Measurements from ENCODE around the gene BRK1. TPM values are rescaled to one million over a fixed set of nuclear protein-coding genes. Genes with fewer than 3 reads are reported as not detected.

The BRK1 gene
- total and polyA plus RNA-seq, 2 donors (not counting 1 experiment from before 2014, with no cell fraction given): 55.0 to 86.3 TPM

- intact Hi-C loops (cut with micrococcal nuclease): loop anchor here (10.0 kb wide), 1 partner anchor 381 kb away; the partner anchor contains the start of gene BRPF1
Measured at GRCh38 chr3:10116138-10116460, 624 bp downstream of the BRK1 start.

More at GRCh38 chr3:10116138-10116460, 624 bp downstream of the BRK1 start:
- ChIA-PET POLR2A (interaction anchor here (0.6 to 2.3 kb wide), 3 partner anchors 25 to 98 kb away, joined by 3 to 6 read pairs (median 5); partner anchors contain the start of gene VHL), CTCF (interaction anchor here (0.7 to 1.4 kb wide), 2 partner anchors 110 to 183 kb away, joined by 3 to 4 read pairs; no protein-coding TSS in a partner anchor)
- DNase-seq: no peak
- peak overlapping the region; percentile 94 for H3K4me3 Mint-ChIP-seq
- WGBS (ENCODE audit: insufficient coverage): 0% methylated on average over 8 of the region's 10 CpGs
- H3K27ac Mint-ChIP-seq: peak overlapping the region; percentile 97
- Histone ChIP-seq H4K20me1 (ENCODE audit: control insufficient read depth, insufficient read depth, low read length, poor library complexity, severe bottlenecking) (peaks cover 41% of the 10 kb centered on the region), H3K27me3 (replicated peaks in 1 of 4; ENCODE audit: control extremely low read depth in 1 of 4, control insufficient read depth in 3 of 4, insufficient read depth in 4 of 4, low read length in 3 of 4) (no peaks in the 10 kb centered on the region), H3K79me2 (ENCODE audit: control insufficient read depth, insufficient read depth, low read length) (peaks cover 56% of the 10 kb centered on the region), H3K9ac (ENCODE audit: low read length) (peak overlapping the region; percentile 88), H3K4me3 (ENCODE audit: control extremely low read depth in 1 of 5, extremely low read depth in 1 of 5, insufficient read depth in 1 of 5, low read depth in 2 of 5, low read length in 4 of 5) (peak overlapping the region; percentile 61 to 96 (median 84)), H3K4me2 (replicated peaks; ENCODE audit: low read depth, low read length, poor library complexity, severe bottlenecking) (peak overlapping the region; percentile 92), H3K4me1 (ENCODE audit: control insufficient read depth in 2 of 2, insufficient read depth in 2 of 2, low read length in 2 of 2) (peaks cover 16 to 27% of the 10 kb centered on the region in 2 donors), H2AFZ (ENCODE audit: insufficient read depth, low read depth, low read length, poor library complexity, severe bottlenecking) (peak overlapping the region; percentile 88), H3K27ac (ENCODE audit: low read length in 2 of 2) (peak overlapping the region; percentile 48 to 85), H3K9me3 (ENCODE audit: control extremely low read depth in 1 of 3, control insufficient read depth in 2 of 3, insufficient read depth in 1 of 3, low read length in 2 of 3) (no peaks in the 10 kb centered on the region), H3K36me3 (replicated peaks in 1 of 2; ENCODE audit: control extremely low read depth in 1 of 2, control insufficient read depth in 1 of 2, extremely low read depth in 1 of 2, insufficient read depth in 2 of 2, low read length in 1 of 2) (peaks cover 0 to 5% of the 10 kb centered on the region in 2 experiments)
- H3K27me3 Mint-ChIP-seq: no peaks in the 10 kb centered on the region
- no peaks in the 10 kb centered on the region for H3K9me3 Mint-ChIP-seq (ENCODE audit: insufficient read depth)
- TF ChIP-seq CTCF (IDR thresholded peaks at IDR 0.05): no peak
- no peak for TF ChIP-seq EZH2 (IDR thresholded peaks at IDR 0.05; ENCODE audit: borderline replicate concordance, insufficient read depth, low read depth, low read length, poor library complexity, severe bottlenecking)
- H3K4me1 Mint-ChIP-seq: peaks cover 38% of the 10 kb centered on the region
- ATAC-seq (ENCODE audit: low read depth): no peak
